ENCODE data around the gene HES7.

The HES7 gene

DNA sequence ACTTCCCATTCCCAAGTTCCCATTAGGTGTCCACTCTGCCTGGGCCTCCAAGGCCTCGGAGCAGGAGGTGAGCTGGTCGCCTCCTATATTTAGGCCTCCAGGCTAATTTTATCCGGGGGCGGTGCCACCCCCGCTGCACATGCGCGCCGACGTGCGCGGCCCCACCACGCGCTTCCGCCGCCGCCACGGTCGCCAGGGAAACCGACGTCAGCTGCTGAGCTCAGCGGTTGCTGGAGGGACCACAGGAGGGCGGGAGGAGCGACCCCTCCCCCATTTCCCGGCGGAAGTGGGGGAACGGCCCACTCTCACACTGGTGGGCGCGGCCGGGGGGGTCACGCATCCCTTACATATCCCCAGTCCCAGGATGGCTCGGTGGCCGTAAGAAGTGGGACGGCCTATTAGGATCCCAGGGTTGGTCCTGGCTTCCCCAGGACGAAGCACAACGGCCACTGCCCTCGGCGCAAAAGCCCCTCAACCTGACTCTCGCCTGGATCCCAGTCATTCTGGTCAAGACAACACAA is 27.3 kb upstream of the HES7 start:
- peak overlapping the region; percentile 85 for H3K4me3 ChIP-seq (replicated peaks; ENCODE audit: low read depth, low read length)
- TF ChIP-seq, protein P1, sequence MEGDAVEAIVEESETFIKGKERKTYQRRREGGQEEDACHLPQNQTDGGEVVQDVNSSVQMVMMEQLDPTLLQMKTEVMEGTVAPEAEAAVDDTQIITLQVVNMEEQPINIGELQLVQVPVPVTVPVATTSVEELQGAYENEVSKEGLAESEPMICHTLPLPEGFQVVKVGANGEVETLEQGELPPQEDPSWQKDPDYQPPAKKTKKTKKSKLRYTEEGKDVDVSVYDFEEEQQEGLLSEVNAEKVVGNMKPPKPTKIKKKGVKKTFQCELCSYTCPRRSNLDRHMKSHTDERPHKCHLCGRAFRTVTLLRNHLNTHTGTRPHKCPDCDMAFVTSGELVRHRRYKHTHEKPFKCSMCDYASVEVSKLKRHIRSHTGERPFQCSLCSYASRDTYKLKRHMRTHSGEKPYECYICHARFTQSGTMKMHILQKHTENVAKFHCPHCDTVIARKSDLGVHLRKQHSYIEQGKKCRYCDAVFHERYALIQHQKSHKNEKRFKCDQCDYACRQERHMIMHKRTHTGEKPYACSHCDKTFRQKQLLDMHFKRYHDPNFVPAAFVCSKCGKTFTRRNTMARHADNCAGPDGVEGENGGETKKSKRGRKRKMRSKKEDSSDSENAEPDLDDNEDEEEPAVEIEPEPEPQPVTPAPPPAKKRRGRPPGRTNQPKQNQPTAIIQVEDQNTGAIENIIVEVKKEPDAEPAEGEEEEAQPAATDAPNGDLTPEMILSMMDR (IDR thresholded peaks at IDR 0.05; ENCODE audit: low read length, missing control alignments), result no peak
- peak; percentile 96 for DNase-seq (ENCODE audit: low read depth)

DNA sequence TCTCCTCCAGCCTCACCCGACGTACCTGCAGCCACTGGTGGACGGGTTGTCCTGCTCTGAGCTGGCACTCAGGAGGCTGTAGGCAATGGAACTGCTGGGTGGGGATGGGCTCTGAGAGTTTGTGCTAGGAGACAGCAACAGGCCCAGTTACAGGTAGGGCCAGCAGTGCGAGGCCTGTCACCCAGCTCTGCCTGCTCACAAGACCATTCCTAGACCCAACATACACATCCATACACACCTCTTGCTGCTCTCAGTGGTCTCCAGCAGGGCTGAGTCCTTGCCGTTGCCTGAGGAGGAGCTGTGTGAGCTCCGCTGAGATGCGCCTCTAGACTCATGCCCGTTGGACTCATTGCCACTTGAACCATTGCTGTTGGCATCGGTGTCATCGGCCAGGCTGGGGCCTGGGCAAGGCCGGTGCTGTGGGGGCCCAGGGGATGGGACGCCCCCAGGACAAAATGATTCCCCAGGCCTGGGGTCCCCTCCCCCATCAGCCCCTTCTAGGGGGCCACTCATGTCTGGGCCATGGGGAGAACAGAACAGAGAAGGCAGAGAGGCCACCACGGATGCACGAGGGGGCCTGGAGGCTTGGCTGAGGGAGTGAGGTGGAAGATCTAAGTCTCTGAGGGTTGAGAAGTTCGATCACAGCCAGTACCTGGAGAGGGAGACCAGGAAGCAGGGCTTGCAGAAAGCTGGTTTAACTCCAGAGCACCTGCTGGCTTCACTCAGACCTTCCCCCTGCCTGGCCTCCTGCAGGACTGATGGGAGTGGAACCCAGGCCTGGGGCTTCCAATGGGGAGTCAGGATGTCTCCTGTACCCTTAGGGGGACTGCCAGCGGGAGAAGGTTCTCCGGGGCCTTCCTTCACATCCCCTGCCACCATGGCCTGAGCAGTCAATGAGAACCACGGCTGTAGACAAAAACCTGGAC is 26.6 kb upstream of the HES7 start:
- TF ChIP-seq, protein P1 (IDR thresholded peaks at IDR 0.05; ENCODE audit: low read length, missing control alignments), result no peak
- H3K4me3 ChIP-seq (replicated peaks; ENCODE audit: low read depth, low read length), result peak overlapping the region; percentile 85
- no peak for DNase-seq (ENCODE audit: low read depth)

DNA sequence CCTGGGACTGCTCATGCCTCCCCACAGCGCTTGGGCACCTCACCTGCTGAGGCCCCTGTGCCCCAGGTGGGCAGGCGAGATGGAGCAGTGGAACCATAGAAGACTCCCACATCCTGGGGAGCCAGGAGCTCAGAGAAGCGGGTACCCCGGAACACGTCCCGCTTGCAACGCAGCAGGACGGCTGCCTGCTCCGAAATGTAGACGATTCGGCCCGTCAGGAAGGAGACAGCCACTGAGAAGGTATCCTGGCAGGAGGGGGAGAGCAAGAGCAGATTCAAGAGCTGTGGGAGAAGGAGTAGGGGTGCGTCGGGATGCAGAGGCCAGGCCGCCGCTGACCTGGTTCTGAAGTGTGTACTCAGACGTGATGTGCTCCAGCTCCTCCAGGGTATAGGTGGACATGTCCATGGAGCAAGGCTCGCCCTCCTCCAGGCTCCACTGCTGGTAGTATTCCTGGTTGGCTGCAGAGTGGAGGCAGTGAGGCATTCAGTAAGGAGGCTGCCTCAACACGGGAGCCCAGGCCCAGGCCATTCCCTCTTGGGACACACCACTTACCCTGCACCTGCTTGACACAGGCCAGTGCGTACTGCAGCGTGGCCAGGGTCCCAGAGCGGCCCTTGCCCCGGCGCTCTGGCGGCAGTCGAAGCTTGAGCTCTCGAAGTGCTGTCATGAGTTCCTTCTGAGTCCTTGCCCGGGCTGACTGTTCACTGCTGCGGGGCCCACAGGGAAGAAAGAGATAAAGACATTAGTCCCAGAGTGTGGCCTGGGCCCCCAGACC is 25.7 kb upstream of the HES7 start:
- no peak overlapping the region for H3K4me3 ChIP-seq (replicated peaks; ENCODE audit: low read depth, low read length)
- no peak for DNase-seq (ENCODE audit: low read depth)
- TF ChIP-seq, protein P1 (IDR thresholded peaks at IDR 0.05; ENCODE audit: low read length, missing control alignments), result no peak

DNA sequence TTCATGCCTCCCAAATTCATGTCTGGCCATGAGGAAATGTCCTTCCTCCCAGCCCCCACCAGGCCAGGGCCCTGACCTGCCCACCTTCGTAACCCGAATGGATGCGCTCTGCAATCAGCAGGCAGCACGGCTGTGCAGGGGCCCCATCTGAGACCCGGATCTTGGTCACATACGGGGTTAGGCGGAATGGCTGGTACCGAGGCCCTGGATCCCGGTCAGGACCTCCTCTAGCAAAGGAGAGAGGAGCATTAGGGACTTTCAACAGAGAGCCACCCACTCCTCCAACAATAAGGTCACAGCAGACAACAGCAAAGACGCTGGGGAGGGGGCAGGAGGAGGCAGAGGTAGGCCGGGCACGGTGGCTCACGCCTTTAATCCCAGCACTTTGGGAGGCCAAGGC is 24.7 kb upstream of the HES7 start:
- DNase-seq (ENCODE audit: low read depth), result no peak
- H3K4me3 ChIP-seq (replicated peaks; ENCODE audit: low read depth, low read length), result no peak overlapping the region
- TF ChIP-seq, protein P1 (IDR thresholded peaks at IDR 0.05; ENCODE audit: low read length, missing control alignments), result no peak

DNA sequence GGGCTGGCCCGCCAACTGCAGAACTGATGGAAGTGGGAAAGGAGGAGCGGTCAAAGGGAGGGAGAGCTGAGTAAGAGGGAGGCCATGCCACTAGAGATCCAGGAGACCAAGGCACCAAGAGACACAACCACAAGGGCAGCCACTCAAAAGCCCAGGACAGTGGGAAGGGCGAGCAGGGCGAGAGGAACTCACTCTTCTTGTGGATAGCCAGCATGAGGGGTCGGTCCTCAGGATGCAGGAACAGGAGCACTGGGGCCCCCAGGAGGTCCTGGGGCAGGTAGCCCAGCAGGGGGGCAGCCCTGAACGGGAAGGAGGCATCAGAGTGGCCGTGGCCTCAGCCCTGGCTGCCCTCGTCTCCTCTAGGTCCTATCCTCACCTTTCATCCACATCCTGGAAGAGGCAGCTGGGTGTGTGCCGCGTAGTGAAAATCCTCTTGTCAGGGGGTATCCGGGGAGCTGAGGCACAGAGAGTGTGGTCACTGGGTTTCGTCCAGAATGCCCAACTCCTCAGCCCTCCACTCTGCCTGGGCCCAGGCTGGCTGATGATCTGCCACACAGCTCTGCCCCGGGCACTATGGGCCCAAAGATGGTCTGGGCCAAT is 24.0 kb upstream of the HES7 start:
- no peak for DNase-seq (ENCODE audit: low read depth)
- H3K4me3 ChIP-seq (replicated peaks; ENCODE audit: low read depth, low read length), result no peak overlapping the region
- TF ChIP-seq, protein P1 (IDR thresholded peaks at IDR 0.05; ENCODE audit: low read length, missing control alignments), result no peak

DNA sequence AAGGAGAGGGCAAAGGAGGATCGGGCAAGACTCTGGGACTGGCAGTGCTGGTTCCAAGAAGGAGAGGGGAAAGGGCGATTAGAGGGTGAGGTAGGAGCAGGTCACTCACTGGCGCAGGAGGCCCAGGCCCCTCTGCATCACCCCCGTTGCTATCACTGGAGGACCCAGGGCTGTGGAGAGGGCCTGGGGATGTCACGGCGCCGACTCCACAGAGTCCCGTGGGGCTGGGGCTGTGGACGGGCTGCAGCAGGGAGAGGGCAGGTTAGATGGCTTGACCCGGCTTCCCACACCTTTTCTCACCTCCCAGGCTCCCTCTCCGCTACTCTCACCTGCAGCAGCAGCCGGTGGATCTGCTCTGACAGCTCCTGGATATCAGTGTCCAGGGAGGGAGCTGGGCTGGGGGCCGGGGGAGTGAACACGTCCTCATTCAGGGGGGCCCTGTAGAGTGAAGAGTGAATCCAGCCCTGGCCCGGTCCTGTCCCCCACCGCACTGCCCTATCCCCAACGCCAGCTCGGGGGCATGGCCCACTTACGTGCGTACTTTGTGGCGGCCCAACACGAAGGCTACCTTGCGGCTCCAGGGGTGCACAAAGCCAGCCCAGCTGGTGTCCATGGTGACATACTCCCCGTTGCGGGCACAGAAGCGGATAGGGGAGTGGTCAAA is 23.4 kb upstream of the HES7 start:
- DNase-seq (ENCODE audit: low read depth), result no peak
- TF ChIP-seq, protein P1 (IDR thresholded peaks at IDR 0.05; ENCODE audit: low read length, missing control alignments), result no peak

More for the DNA sequence above, 23.4 kb upstream of the HES7 start:
- H3K4me3 ChIP-seq (replicated peaks; ENCODE audit: low read depth, low read length), result no peak overlapping the region
